Liver (tissue), 9 donors: ENCODE measurements around the gene DNAH10. TPM values are rescaled to one million over a fixed set of nuclear protein-coding genes. Genes with fewer than 3 reads are reported as not detected.

Source experiments
- DNase-seq: peaks from one replicate; pipeline ENCODE4 v3.0.0-alpha.2; 2017; ENCODE audit warnings: low spot score
- H3K27ac ChIP-seq, 2 donors: one replicate each; pipeline ENCODE4 v1.7.0; 2013; ENCODE audit warnings: inconsistent platforms in 2 of 2, low read length in 2 of 2, control low read depth in 1 of 2, low read depth in 1 of 2, mild to moderate bottlenecking in 1 of 2
- H3K27me3 ChIP-seq, 4 donors: one replicate each; pipeline versions ENCODE4 v1.6.1 to v1.7.0; 2013; ENCODE audit warnings: low read length in 3 of 4, inconsistent platforms in 1 of 4, mild to moderate bottlenecking in 1 of 4, moderate library complexity in 1 of 4; ENCODE audit not compliant: control insufficient read depth in 4 of 4, insufficient read depth in 4 of 4
- H3K36me3 ChIP-seq, 4 donors: one replicate each; pipeline versions ENCODE4 v1.6.1 to v1.7.0; 2013; ENCODE audit warnings: low read length in 3 of 4, mild to moderate bottlenecking in 3 of 4, low read depth in 1 of 4, moderate library complexity in 1 of 4; ENCODE audit not compliant: control insufficient read depth in 4 of 4, insufficient read depth in 3 of 4
- H3K4me1 ChIP-seq, 4 donors: one replicate each; pipeline versions ENCODE4 v1.6.1 to v1.7.0; 2013; ENCODE audit warnings: low read length in 3 of 4, mild to moderate bottlenecking in 3 of 4, moderate library complexity in 1 of 4; ENCODE audit not compliant: control insufficient read depth in 4 of 4, insufficient read depth in 4 of 4
- H3K4me3 ChIP-seq, 3 donors: one replicate each; pipeline versions ENCODE4 v1.6.1 to v1.7.0; 2013; ENCODE audit warnings: low read length in 3 of 3, control low read depth in 1 of 3, low read depth in 1 of 3, mild to moderate bottlenecking in 1 of 3
- H3K9ac ChIP-seq, 2 donors: one replicate each; pipeline ENCODE4 v1.7.0; 2013; ENCODE audit warnings: low read length in 2 of 2, mild to moderate bottlenecking in 2 of 2, moderate library complexity in 2 of 2, control low read depth in 1 of 2, low read depth in 1 of 2
- H3K9me3 ChIP-seq, 4 donors: one replicate each; pipeline versions ENCODE4 v1.6.1 to v1.7.0; 2013; ENCODE audit warnings: low read length in 3 of 4; ENCODE audit not compliant: control insufficient read depth in 4 of 4
- FOXA1 ChIP-seq: IDR thresholded peaks from 2 replicates; pipeline ENCODE4 v1.6.1; 2016; ENCODE audit warnings: antibody characterized with exemption
- FOXA2 ChIP-seq: IDR thresholded peaks from 2 replicates; pipeline ENCODE4 v1.6.1; 2016; ENCODE audit warnings: antibody characterized with exemption
- GABPA ChIP-seq, 2 donors: IDR thresholded peaks in 1 of 2; conservative IDR thresholded peaks in 1 of 2; 2 replicates each; pipeline ENCODE4 v1.6.1; 2016; ENCODE audit warnings: antibody characterized with exemption in 2 of 2, mild to moderate bottlenecking in 1 of 2, moderate library complexity in 1 of 2
- HNF4A ChIP-seq, 2 donors: conservative IDR thresholded peaks; 2 replicates each; pipeline ENCODE4 v1.6.1; 2016; ENCODE audit warnings: antibody characterized with exemption in 2 of 2, mild to moderate bottlenecking in 2 of 2
- HNF4G ChIP-seq: IDR thresholded peaks from 2 replicates; pipeline ENCODE4 v1.6.1; 2016; ENCODE audit warnings: antibody characterized with exemption
- JUND ChIP-seq, 2 donors: IDR thresholded peaks; 2 replicates each; pipeline ENCODE4 v1.6.1; 2016; ENCODE audit warnings: antibody characterized with exemption in 2 of 2
- NR2F2 ChIP-seq: IDR thresholded peaks from 2 replicates; pipeline ENCODE4 v1.6.1; 2016; ENCODE audit warnings: antibody characterized with exemption
- RAD21 ChIP-seq, 2 donors: IDR thresholded peaks; 2 replicates each; pipeline ENCODE4 v1.6.1; 2016; ENCODE audit warnings: antibody characterized with exemption in 2 of 2, mild to moderate bottlenecking in 2 of 2
- RXRA ChIP-seq, 2 donors: IDR thresholded peaks; 2 replicates each; pipeline ENCODE4 v1.6.1; 2017 to 2018; ENCODE audit warnings: antibody characterized with exemption in 2 of 2, mild to moderate bottlenecking in 1 of 2
- TAF1 ChIP-seq: conservative IDR thresholded peaks from 2 replicates; pipeline ENCODE4 v1.6.1; 2016; ENCODE audit warnings: antibody characterized with exemption, mild to moderate bottlenecking
- YY1 ChIP-seq: IDR thresholded peaks from 2 replicates; pipeline ENCODE4 v1.6.1; 2016; ENCODE audit warnings: antibody characterized with exemption, mild to moderate bottlenecking
- WGBS: extraction: QIAGEN DNeasy Blood & Tissue Kit; methylation state at CpG from one replicate; pipeline ENCODE4 v1.1.7; 2013; 5-methylcytosine and 5-hydroxymethylcytosine counted together
- polyA plus RNA-seq, 2 donors: library from polyadenylated mRNA; stranded (reverse) in 1 of 2; unstranded in 1 of 2; fragments of 200-250 nt in 1 of 2; fragments of >200 nt in 1 of 2; fragmentation: Nextera tagmentation in 1 of 2; extraction: Ambion mirVana in 1 of 2; gene quantifications; one replicate each; pipeline versions ENCODE4 v1.2.1 to v1.2.3, GENCODE V29; 2013 to 2015
- total RNA-seq, 2 donors: library from RNA; depleted of rRNA; stranded (reverse); fragments of >200 nt; gene quantifications; one replicate each; pipeline ENCODE4 v1.2.3, GENCODE V29; 2014
- TF ChIP-seq, protein P1 (sequence below): fragments of 150-350 bp; IDR thresholded peaks from 2 replicates; pipeline ENCODE4 v1.5.1; 2017; ENCODE audit warnings: improper control_type of control experiment, low read depth, low read length; ENCODE audit not compliant: missing input control
- TF ChIP-seq, protein P2 (sequence below): IDR thresholded peaks from 2 replicates; pipeline ENCODE4 v1.6.1; 2016; ENCODE audit warnings: antibody characterized with exemption
- TF ChIP-seq, protein P3 (sequence below): IDR thresholded peaks from 2 replicates; pipeline ENCODE4 v1.6.1; 2016; ENCODE audit warnings: antibody characterized with exemption
- TF ChIP-seq, protein P4 (sequence below): IDR thresholded peaks from 2 replicates; pipeline ENCODE4 v1.6.1; 2016; ENCODE audit warnings: antibody characterized with exemption
- donor health status: healthy.
- donor health status: healthy.
- donor health status: healthy.
- donor health status: healthy.
- donor health status: healthy.

DNAH10 gene
- total and polyA plus RNA-seq, 4 donors, result 0.05 to 0.47 (median 0.07) TPM

DNA sequence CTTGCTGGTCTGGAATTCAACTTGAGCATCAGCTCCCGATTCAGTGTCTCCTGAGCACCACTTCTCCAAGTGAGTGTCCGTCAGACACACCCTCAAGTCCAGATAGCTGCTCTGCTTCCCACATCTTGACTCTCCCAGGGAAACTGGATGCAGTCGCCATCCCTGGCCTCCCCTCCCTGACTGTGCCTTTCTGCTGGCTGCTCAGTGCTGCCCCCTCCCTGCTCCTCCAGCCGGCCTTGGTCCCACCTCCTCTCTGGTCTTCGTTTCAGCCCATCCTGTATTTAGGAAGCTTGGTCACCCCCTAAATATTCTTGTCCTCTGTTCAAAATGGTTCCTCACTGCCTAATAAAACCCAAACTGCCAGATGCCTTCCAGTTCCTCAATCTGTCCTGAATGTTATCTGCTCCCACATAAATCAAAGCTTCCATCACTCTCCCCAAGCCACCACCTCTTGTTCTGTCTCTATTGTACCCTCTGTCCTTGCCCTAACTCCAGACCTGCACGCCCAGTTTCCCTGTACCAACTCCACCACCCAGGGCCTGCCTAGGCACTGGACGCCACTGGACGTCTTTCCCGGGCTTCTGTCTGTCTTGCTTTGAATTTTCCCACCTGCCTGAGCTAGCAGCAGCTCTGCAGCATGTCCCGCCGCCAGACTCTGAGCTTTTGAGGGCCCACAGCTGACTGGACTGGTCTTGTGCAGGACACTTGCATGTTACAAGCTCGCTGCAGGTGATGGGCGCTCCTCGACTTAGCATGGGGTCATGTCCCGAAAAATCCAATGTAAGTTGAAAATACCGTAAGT, 176.8 kb downstream of the DNAH10 start:
- WGBS, result 92% methylated on average over 16 of the region's 16 CpGs
- Histone ChIP-seq H3K27me3 (no peaks in the 10 kb centered on the region), H3K9me3 (peaks cover 0 to 3% (median 0%) of the 10 kb centered on the region in 4 donors), H3K36me3 (peaks cover 5 to 17% (median 10%) of the 10 kb centered on the region in 4 donors), H3K27ac (no peak overlapping the region), H3K4me3 (no peak overlapping the region), H3K9ac (no peak overlapping the region), H3K4me1 (peaks cover 0 to 1% (median 0%) of the 10 kb centered on the region in 4 donors)
- TF ChIP-seq YY1, result no peak
- TF ChIP-seq GABPA (IDR thresholded peaks at IDR 0.05 in 1 of 2, conservative IDR thresholded peaks at IDR 0.05 in 1 of 2), result no peak
- TF ChIP-seq, protein P1, sequence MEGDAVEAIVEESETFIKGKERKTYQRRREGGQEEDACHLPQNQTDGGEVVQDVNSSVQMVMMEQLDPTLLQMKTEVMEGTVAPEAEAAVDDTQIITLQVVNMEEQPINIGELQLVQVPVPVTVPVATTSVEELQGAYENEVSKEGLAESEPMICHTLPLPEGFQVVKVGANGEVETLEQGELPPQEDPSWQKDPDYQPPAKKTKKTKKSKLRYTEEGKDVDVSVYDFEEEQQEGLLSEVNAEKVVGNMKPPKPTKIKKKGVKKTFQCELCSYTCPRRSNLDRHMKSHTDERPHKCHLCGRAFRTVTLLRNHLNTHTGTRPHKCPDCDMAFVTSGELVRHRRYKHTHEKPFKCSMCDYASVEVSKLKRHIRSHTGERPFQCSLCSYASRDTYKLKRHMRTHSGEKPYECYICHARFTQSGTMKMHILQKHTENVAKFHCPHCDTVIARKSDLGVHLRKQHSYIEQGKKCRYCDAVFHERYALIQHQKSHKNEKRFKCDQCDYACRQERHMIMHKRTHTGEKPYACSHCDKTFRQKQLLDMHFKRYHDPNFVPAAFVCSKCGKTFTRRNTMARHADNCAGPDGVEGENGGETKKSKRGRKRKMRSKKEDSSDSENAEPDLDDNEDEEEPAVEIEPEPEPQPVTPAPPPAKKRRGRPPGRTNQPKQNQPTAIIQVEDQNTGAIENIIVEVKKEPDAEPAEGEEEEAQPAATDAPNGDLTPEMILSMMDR, result peak; percentile 9
- TF ChIP-seq, protein P2, sequence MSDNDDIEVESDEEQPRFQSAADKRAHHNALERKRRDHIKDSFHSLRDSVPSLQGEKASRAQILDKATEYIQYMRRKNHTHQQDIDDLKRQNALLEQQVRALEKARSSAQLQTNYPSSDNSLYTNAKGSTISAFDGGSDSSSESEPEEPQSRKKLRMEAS, result no peak
- no peak for DNase-seq

DNA sequence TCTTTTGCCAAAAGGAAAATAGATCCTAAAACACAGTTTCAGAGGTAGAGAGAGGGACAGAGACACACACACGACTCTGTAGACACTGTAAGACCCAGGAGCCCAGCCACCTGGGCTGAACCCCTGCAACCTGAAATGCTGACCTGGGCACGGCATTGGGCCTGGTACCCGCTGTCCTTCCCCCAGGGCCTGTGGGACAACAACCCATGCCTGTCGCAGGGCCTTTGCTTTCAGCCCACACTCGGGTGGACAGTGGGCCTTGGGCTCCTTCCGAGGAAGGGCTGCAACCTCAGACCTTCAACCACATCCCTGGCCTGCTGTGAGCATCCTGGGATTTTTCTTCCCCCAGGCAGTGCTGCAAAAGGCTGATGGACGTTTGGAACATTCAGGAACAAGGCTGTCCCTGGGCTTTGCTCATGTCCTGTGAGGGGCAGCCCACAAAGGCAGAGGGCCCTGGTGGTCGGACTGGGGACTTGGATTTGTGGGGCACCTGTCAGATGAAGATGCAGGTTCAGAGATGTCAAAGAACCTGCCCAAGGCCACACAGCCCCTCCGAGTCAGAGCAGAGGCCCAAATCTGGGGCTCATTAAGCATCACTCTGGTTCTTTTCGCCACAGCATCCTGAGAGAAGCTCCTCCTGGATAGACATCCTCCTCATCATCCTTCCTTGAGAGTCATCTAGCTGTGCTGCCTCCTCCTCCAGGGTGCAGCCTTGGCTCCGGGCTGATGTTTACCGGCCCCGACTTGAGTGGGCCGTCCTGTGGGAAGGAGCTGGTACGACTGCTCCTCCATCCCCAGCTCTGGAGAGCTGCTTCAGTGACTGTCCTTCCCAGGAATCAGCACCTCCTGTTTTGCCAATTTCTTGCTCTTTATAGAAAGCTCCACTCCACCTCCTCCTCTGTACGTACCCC, 177.9 kb downstream of the DNAH10 start:
- Histone ChIP-seq H3K27me3 (no peaks in the 10 kb centered on the region), H3K9me3 (peaks cover 0 to 3% (median 0%) of the 10 kb centered on the region in 4 donors), H3K4me3 (no peak overlapping the region), H3K4me1 (peaks cover 0 to 1% (median 0%) of the 10 kb centered on the region in 4 donors), H3K27ac (no peak overlapping the region), H3K9ac (no peak overlapping the region), H3K36me3 (peaks cover 8 to 19% (median 11%) of the 10 kb centered on the region in 4 donors)
- DNase-seq, result no peak
- TF ChIP-seq RXRA (IDR thresholded peaks at IDR 0.05), result no peak
- no peak for TF ChIP-seq HNF4A (conservative IDR thresholded peaks at IDR 0.05)
- no peak for TF ChIP-seq FOXA2
- 95% methylated on average over 16 of the region's 16 CpGs for WGBS

DNA sequence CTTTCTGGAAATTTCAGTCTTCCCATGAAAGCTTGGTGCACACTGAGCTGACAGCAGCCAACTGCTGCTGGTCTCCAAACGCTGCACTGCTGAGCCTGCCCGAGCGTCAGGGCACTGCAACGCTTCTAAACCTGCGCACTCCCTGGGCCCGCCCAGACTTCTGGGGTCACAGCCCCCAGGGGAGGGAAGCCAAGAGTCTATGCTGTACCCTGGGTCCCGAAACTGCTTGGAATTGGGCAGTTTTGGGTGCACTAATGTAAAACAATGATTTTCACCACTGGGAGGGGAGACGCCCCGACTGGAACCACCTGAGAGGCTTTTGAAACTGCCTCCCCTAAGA, 178.5 kb downstream of the DNAH10 start:
- H3K27me3 ChIP-seq, result no peaks in the 10 kb centered on the region
- peaks cover 0 to 1% (median 0%) of the 10 kb centered on the region in 4 donors for H3K4me1 ChIP-seq
- no peak overlapping the region for H3K4me3 ChIP-seq
- H3K27ac ChIP-seq, result no peak overlapping the region
- no peak overlapping the region for H3K9ac ChIP-seq
- H3K9me3 ChIP-seq, result peaks cover 0 to 3% (median 0%) of the 10 kb centered on the region in 4 donors
- no peak for DNase-seq
- H3K36me3 ChIP-seq, result peaks cover 8 to 21% (median 11%) of the 10 kb centered on the region in 4 donors
- 90% methylated on average over 9 of the region's 9 CpGs for WGBS
- TF ChIP-seq NR2F2, result no peak
- no peak for TF ChIP-seq RXRA (IDR thresholded peaks at IDR 0.05)
- TF ChIP-seq, protein P3, sequence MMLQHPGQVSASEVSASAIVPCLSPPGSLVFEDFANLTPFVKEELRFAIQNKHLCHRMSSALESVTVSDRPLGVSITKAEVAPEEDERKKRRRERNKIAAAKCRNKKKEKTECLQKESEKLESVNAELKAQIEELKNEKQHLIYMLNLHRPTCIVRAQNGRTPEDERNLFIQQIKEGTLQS, result no peak
- no peak for TF ChIP-seq HNF4G
- TF ChIP-seq GABPA (IDR thresholded peaks at IDR 0.05 in 1 of 2, conservative IDR thresholded peaks at IDR 0.05 in 1 of 2), result no peak
- TF ChIP-seq, protein P1, result no peak
- no peak for TF ChIP-seq TAF1
- TF ChIP-seq HNF4A (conservative IDR thresholded peaks at IDR 0.05), result no peak
- no peak for TF ChIP-seq JUND (IDR thresholded peaks at IDR 0.05)
- TF ChIP-seq, protein P2, result no peak
- no peak for TF ChIP-seq FOXA1
- TF ChIP-seq RAD21 (IDR thresholded peaks at IDR 0.05), result no peak
- TF ChIP-seq, protein P4, sequence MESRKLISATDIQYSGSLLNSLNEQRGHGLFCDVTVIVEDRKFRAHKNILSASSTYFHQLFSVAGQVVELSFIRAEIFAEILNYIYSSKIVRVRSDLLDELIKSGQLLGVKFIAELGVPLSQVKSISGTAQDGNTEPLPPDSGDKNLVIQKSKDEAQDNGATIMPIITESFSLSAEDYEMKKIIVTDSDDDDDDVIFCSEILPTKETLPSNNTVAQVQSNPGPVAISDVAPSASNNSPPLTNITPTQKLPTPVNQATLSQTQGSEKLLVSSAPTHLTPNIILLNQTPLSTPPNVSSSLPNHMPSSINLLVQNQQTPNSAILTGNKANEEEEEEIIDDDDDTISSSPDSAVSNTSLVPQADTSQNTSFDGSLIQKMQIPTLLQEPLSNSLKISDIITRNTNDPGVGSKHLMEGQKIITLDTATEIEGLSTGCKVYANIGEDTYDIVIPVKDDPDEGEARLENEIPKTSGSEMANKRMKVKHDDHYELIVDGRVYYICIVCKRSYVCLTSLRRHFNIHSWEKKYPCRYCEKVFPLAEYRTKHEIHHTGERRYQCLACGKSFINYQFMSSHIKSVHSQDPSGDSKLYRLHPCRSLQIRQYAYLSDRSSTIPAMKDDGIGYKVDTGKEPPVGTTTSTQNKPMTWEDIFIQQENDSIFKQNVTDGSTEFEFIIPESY, result no peak
- no peak for TF ChIP-seq FOXA2
